HG03025 (cell line): ENCODE results near the gene CARD9.

Experiments
- ATAC-seq: cut with Tn5 transposase; IDR thresholded peaks from one replicate; pipeline ENCODE4 v1.9.1; 2021; ENCODE audit warnings: mild to moderate bottlenecking, moderate library complexity; ENCODE audit not compliant: unreplicated experiment, low FRiP score

Gene CARD9

DNA sequence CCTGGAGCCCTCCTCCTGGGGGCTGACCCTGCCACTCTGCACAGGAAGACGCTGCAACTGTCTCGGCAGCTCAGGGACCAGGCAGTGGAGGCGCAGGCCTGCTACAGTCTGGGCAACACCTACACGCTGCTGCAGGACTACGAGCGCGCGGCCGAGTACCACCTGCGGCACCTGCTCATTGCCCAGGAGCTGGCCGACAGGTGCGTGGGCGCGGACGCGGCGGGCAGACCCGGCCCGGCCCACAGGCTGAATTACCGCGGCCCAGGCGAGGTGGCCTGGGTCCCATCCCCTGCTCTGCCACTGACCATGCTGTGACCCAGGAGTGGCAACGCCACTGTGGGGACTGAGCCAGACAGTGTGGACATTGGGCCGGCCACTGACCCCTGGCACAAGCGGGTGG is 35.0 kb downstream of the CARD9 start:
- no peak for ATAC-seq

DNA sequence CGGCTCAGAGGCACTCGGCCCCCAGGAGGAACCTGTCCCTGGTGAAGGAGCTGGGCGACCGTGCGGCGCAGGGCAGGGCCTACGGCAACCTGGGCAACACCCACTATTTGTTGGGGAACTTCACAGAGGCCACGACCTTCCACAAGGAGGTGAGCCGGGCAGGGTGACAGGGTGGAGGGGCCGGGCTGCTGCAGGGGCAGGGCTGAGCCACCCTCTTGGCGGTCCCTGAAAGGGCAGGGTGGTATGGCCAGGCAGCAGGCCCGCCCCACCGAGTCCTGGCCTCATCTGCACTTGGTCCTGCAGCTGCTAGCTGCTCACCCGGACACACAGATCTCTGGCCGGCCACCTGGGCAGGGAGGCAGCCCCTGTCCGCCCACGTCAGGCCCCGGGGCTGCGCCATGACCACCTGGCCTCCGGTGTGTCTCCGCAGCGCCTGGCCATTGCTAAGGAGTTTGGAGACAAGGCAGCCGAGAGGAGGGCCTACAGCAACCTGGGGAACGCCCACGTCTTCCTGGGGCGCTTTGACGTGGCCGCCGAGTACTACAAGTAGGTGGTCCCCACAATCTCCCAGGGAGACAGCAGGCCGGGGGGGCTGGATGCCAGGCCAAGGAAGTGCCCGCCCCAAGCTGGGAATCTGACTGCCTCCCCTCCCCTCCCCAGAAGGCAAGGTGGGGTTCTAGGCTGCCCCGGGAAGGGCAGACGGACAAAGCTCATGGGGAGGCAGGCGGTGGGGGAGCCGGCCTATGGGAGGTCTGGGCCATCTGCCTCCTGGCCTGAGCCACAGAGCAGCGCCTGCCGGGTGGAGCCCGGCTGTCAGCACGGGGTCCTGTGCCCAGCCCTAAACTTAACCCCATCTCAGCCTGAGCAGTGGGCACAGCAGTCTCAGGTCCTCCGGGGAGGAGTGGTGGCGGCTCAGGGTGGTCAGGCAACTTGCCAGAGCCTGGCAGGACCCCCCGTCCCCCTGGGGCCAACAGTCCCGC is 35.8 kb downstream of the CARD9 start:
- no peak for ATAC-seq

- no peak for ATAC-seq
These were observed 36.6 kb downstream of the CARD9 start for GRCh38 chr9:136336881-136337280.

GRCh38 chr9:136336156-136336870 is 37.2 kb downstream of the CARD9 start:
- no peak for ATAC-seq

DNA sequence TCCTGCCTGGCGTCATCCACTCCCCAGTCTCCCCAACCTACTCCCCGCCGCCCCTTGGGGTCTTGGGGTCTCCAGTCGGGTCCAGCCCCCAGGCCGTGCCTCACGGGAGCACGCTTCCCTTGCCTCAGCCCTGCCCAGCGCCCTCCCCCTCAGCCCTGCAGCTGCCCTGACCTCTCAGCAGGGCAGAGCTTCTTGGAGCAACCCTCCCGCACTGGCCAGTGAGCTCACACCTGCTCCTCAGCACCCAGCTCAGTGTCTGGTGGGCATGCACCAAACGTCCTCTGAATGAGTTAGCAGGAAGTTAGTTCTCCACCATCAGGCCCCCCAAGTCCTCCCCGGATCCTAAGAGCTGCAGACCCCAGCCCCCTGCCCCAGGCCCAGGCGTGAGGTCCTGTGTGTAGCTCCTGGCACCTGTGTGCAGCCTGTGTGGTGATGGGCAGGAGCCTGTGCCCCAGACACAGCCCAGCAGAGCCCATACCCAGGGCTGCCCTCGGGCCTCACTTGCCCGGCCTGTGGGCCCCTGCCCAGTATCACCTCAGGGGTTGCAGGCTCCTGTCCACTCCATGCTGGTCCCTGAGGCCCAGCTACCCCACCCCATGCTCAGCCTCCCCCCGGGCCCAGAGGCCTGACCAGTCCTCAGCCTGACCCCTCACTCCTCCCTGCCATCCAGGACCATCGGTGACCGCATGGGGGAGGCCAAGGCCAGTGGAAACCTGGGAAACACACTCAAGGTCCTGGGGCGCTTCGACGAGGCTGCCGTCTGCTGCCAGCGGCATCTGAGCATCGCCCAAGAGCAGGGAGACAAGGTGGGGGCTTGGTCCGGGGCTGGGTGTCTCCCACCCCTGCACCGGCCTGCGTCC is 37.9 kb downstream of the CARD9 start:
- ATAC-seq, result no peak

DNA sequence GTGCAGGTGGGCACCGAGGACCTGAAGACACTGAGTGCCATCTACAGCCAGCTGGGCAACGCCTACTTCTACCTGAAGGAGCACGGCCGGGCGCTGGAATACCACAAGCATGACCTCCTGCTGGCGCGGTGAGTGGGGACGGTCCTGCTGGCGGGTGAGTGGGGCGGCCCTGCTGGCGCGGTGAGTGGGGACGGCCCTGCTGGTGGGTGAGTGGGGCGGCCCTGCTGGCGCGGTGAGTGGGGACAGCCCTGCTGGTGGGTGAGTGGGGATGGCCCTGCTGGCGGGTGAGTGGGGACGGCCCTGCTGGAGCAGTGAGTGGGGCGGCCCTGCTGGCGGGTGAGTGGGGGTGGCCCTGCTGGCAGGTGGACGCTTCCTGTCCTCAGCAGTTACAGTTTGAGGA is 38.9 kb downstream of the CARD9 start:
- no peak for ATAC-seq

GRCh38 chr9:136333486-136333885 is 40.0 kb downstream of the CARD9 start:
- no peak for ATAC-seq

- ATAC-seq, result no peak
These were observed 40.4 kb downstream of the CARD9 start for GRCh38 chr9:136333045-136333444.

DNA sequence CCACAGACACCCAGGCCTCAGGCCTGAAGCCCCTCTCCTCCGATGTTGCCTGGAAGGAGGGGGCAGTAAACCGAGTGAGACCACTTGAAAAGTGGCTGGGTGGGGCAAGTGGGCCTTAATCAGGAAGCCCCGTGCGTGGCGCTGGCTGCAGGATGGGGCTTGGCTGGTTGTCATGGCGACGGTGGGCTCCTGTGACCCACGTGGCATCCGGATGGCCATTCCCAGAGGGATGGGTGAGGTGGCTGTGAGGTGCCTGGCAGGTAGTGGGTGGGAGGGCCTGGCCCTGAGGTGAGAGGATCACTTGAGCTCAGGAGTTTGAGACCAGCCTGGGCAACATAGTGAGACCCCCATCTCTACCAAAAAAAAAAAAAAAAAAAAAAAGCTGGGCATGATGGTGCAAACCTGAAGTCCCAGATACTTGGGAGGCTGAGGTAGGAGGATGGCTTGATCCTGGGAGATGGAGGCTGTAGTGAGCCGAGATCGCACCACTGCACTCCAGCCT is 40.9 kb downstream of the CARD9 start:
- no peak for ATAC-seq

DNA sequence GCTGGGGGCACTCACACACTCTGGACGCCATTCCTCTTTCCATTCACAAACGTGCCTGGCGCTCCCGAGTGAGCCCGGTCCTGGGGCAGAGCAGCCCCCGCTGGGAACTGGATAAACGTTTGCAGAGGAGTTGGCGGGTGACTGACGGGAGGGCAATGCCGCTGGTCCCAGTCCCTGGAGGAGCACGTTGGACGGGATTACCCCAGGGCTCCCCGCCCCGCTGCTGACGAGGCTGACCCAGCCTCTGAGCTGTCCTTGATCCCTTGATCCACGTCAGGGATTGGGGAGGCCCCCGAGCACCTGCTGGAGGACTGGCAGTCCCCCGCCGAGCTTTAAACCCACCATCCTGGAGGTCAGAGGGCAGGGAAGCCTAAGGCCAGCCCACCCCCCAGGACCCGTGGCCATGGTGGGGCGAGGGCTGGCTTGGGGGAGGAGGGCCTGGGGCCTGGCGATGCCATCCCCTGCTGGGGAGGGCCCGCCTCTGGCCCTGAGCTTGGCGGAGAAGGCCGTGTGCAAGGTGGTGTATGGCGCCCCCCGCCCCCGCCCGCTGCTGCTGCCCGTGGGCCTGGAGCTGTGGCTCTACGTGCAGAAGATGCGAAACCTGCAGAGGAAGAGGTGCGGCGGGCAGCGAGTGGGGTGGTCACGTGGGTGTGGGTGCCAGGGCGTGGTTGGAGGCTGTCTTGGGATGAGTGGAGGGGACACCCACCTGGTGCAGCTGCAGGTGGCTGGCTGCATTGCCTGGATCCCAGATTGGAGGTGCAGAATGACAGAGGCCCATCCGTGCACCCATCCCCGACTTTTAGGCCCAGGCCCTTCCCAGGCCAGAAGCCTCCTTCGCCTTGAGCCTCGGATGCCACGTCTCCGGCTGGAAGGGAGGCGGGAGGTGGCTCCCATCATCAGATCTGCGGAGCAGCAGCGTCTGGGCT is 41.6 kb downstream of the CARD9 start:
- no peak for ATAC-seq

DNA sequence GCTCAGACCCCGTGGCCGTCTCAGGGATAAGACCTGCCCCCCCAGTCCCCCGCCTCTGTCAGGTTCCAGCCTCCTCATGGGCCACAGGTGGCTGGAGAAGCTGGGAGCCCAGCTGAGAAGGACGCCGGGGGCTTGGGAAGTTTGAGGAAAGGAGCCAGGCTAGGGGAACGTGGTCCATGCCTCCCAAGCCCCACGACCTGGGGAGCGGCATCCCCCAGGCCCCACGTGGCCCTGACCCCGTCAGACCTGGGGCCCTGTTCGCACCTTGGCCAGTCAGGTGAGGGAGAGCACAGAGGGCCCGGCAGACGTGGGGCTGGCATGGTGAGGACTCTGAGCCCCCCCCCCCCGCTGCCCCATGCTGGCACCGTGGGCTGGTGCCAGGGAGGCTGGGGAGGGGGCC is 42.4 kb downstream of the CARD9 start:
- ATAC-seq, result no peak

- ATAC-seq, result no peak
These were observed 43.0 kb downstream of the CARD9 start for GRCh38 chr9:136330406-136330990.

DNA sequence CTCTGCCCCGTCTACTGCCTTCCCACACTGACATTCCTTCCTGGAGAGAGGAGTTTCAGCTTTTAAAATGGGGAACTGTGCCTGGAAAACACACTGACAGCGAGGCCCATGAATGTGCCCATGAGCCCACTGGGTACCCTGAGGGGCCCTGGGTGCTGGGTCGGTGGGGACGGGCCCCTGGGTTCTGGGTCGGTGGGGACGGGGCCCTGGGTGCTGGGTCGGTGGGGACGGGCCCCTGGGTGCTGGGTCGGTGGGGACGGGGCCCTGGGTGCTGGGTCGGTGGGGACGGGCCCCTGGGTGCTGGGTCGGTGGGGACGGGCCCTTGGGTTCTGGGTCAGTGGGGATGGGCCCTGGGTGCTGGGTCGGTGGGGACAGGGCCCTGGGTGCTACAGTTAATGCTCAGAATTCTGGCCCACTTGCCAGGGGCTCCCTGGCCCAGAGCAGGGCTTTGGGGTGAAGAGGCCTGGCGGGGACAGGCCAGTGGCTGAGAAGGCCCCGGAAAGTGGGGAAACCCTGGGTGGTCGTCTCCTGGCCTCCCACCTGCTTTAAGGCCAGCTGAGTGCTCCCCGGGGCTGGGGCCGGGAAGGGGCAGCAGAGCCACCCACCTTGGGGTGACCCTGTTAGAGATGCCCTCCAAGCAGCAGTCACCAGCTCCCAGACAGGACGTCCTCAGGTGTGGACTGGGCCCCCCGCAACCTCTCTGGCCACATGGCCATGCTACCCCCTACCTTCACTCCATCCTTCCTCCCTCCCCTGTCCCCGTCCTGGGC is 43.6 kb downstream of the CARD9 start:
- ATAC-seq, result no peak

DNA sequence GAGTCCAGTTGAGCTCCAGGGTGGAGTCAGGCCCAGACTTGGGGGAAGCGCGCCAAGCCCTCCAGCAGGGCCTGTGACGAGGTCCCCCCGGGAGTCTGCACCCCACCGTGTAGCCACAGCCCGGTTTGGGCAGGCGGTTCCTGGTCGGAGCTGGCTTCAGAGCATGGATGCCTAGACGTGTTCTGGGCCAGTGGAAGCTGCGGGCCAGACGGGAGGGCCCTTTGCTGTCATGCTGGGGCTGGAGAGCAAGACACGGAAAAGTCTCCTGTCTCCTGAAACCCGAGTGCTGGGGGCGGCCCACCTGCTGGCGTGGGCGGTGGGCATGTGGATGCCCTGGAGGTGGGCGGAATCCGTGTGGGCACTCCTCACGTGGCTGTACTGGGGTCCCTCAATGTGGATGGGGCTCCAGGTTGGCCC is 44.2 kb downstream of the CARD9 start:
- ATAC-seq, result no peak

- ATAC-seq, result no peak
These were observed 44.8 kb downstream of the CARD9 start for GRCh38 chr9:136328622-136329041.

- ATAC-seq, result no peak
These were observed 45.4 kb downstream of the CARD9 start for GRCh38 chr9:136328011-136328621.

GRCh38 chr9:136327304-136327974 is 46.0 kb downstream of the CARD9 start, which contains the start of gene GPSM1:
Gene GPSM1 (plus strand): TSS chr9:136327539. CDS start chr9:136327696, 157 bp downstream.
- ATAC-seq, result no peak
